Peyer's patch (tissue), 4 donors: ENCODE results near the gene PLPP3. TPM values are rescaled to one million over a fixed set of nuclear protein-coding genes. Genes with fewer than 3 reads are reported as not detected.
A peak's percentile ranks its signal among the peaks of the same experiment; 100 is the strongest.

Experiments
- DNase-seq, 3 donors: peaks; one replicate each; pipeline ENCODE4 v3.0.0-alpha.2; 2017 to 2019
- H3K27ac ChIP-seq, 4 donors: fragments of 200-600 bp; sonication (generic); one replicate each; pipeline ENCODE4 v1.5.1; 2016 to 2019
- H3K27me3 ChIP-seq, 2 donors: fragments of 200-600 bp; sonication (generic); one replicate each; pipeline ENCODE4 v1.5.1; 2019
- H3K36me3 ChIP-seq, 3 donors: fragments of 200-600 bp; sonication (generic); one replicate each; pipeline ENCODE4 v1.5.1; 2016 to 2019
- H3K4me1 ChIP-seq, 4 donors: fragments of 200-600 bp; sonication (generic); one replicate each; pipeline ENCODE4 v1.5.1; 2016 to 2019
- H3K4me3 ChIP-seq, 4 donors: fragments of 200-600 bp; sonication (generic); 1 replicate in 3 of 4; 2 replicates in 1 of 4; pipeline ENCODE4 v1.5.1; 2016 to 2019; ENCODE audit warnings: mild to moderate bottlenecking in 1 of 4
- H3K9me3 ChIP-seq, 4 donors: fragments of 200-600 bp; sonication (generic); one replicate each; pipeline ENCODE4 v1.5.1; 2016 to 2019; ENCODE audit warnings: mild to moderate bottlenecking in 1 of 4
- POLR2A ChIP-seq, 2 donors: fragments of 450-650 bp; IDR thresholded peaks; one replicate each; pipeline ENCODE4 v1.5.1; 2017; ENCODE audit warnings: antibody characterized with exemption in 2 of 2, mild to moderate bottlenecking in 2 of 2, moderate library complexity in 2 of 2
- total RNA-seq, 4 donors: library from RNA; depleted of rRNA; stranded (reverse); fragments of >200 nt; gene quantifications; one replicate each; pipeline ENCODE4 v1.1.0, GENCODE V29; 2016
- TF ChIP-seq, protein P1 (sequence below), 6 experiments: fragments of 450-650 bp in 4 of 6; fragments of 200-600 bp in 2 of 6; sonication (generic) in 1 of 6; IDR thresholded peaks; one replicate each; pipeline ENCODE4 v1.5.1; 2017 to 2019; ENCODE audit warnings: antibody characterized with exemption in 6 of 6, mild to moderate bottlenecking in 3 of 6, moderate library complexity in 1 of 6

PLPP3 gene
- total RNA-seq = 10 to 100 TPM; 27.0 to 63.7 (median 37.6) TPM

DNA sequence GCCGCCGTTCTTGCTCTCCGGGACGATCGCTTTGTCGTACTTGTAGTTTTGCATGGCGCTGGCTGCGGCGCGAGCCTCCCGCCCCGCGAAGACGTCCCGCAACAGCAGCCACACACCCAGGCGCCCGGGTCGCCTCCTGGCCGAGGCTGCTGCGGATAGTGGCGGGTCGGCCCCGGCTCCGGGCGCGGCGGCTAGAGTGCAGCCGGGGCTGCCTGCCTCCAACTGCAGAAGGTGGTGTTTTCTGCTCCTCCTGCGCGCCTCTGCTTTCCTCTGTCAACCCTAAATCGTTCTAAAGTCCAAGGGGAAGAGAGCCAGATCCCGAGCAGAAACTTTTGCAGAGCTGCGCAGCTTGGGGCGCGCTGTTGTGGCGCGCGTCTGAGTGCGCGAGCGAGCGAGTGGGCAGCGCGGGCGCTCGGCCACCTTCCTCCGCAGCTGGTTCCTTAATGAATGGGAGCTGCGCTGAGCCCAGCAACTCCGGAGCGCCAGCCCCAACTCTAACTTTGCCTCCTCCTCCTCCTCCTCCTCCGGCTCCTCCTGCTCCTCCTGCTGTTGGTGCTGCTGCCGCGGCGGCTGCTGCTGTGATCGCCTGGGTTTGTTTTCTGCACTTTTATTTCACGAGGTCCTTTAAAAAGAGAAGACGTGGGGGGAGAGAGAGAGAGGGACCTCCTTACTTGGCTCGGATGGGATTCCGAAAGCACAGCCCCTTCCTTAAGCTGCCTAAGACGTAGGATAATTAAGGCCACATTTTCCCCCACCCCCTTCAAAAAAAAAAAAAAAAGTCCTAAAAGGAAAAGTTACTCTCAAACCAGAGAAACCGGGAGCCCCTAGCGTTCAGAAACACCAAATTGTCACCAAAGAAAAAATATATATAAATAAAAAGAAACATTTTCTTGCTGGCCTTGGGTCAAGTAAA, at the start of gene PLPP3:
Gene PLPP3 (minus strand): TSS at position 601 of the 913 bp plus-strand sequence. CDS start 547 bp downstream, at position 54.
- Histone ChIP-seq H3K27me3 (no peaks in the 10 kb centered on the region), H3K4me3 (peak within 1 kb of the TSS; percentile 72 to 93 (median 83)), H3K4me1 (peaks cover 0 to 6% (median 0%) of the 10 kb centered on the region in 4 donors), H3K36me3 (no peaks in the 10 kb centered on the region), H3K9me3 (no peaks in the 10 kb centered on the region), H3K27ac (peak within 1 kb of the TSS; percentile 76 to 94 (median 85))
- DNase-seq = peak; percentile 49 to 86 (median 84)
- TF ChIP-seq, protein P1, sequence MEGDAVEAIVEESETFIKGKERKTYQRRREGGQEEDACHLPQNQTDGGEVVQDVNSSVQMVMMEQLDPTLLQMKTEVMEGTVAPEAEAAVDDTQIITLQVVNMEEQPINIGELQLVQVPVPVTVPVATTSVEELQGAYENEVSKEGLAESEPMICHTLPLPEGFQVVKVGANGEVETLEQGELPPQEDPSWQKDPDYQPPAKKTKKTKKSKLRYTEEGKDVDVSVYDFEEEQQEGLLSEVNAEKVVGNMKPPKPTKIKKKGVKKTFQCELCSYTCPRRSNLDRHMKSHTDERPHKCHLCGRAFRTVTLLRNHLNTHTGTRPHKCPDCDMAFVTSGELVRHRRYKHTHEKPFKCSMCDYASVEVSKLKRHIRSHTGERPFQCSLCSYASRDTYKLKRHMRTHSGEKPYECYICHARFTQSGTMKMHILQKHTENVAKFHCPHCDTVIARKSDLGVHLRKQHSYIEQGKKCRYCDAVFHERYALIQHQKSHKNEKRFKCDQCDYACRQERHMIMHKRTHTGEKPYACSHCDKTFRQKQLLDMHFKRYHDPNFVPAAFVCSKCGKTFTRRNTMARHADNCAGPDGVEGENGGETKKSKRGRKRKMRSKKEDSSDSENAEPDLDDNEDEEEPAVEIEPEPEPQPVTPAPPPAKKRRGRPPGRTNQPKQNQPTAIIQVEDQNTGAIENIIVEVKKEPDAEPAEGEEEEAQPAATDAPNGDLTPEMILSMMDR (IDR thresholded peaks at IDR 0.05) = peak; percentile 28 to 51 (median 38)
- TF ChIP-seq POLR2A (IDR thresholded peaks at IDR 0.05) = peak; percentile 81 to 88

- Histone ChIP-seq H3K27me3 (no peaks in the 10 kb centered on the region), H3K4me1 (no peaks in the 10 kb centered on the region), H3K36me3 (no peaks in the 10 kb centered on the region), H3K27ac (no peak overlapping the region), H3K4me3 (no peak overlapping the region), H3K9me3 (no peaks in the 10 kb centered on the region)
- DNase-seq = no peak
- no peak for TF ChIP-seq POLR2A (IDR thresholded peaks at IDR 0.05)
- TF ChIP-seq, protein P1 (IDR thresholded peaks at IDR 0.05) = no peak
These were observed 48.3 kb upstream of the PLPP3 start for GRCh38 chr1:56627636-56628039.

DNA sequence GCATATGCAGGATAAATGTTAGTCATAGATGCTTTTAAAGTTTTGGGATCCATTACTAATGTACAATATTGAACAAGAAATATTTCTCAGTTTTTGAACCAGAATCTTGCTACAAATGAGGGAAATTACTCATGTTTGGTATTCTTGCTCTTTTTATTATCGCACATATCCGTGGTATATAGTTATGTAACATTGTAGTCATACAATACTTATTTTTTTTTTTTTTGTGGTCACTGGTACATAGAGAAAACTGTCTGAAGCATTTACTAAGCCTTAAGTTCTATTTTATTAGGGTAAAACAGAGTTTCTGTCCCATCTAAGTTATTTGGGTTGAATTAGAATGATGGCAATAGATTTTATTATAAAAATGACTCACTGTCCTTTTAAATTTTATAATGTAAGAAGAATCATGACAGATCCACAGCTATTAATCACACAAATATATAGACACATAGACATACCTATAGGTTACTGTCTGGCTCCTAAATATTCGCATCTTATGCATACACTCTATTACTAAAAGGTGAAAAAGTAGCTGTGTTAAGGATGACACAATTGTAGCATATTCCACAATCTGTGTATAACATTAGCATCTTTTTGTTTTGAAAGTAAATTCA, 47.8 kb upstream of the PLPP3 start:
- Histone ChIP-seq H3K4me1 (no peaks in the 10 kb centered on the region), H3K36me3 (no peaks in the 10 kb centered on the region), H3K9me3 (no peaks in the 10 kb centered on the region), H3K4me3 (no peak overlapping the region), H3K27me3 (no peaks in the 10 kb centered on the region), H3K27ac (no peak overlapping the region)
- TF ChIP-seq, protein P1 (IDR thresholded peaks at IDR 0.05) = no peak
- TF ChIP-seq POLR2A (IDR thresholded peaks at IDR 0.05) = no peak
- DNase-seq = no peak

DNA sequence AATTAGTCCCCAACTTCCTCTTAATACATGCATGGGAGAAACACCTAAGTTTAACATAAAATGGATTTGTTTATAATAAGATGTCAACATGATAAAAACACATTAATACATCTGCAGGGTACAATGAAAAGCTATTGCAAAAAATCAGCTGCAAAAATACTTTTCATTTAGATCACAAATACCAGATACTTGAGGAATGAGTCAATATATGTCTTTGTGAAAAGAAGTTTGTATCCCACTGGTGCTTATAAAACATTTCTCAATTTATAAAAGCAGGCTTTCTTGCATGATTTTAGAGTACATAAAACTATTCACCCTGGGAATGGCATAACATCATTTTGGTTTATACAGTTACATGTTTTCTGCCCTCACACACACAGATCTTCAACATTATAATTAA, 47.2 kb upstream of the PLPP3 start:
- no peak overlapping the region for H3K4me3 ChIP-seq
- H3K9me3 ChIP-seq = no peaks in the 10 kb centered on the region
- H3K27ac ChIP-seq = no peak overlapping the region
- TF ChIP-seq, protein P1 (IDR thresholded peaks at IDR 0.05) = no peak
- TF ChIP-seq POLR2A (IDR thresholded peaks at IDR 0.05) = no peak
- H3K27me3 ChIP-seq = no peaks in the 10 kb centered on the region
- DNase-seq = no peak
- no peaks in the 10 kb centered on the region for H3K36me3 ChIP-seq
- H3K4me1 ChIP-seq = no peaks in the 10 kb centered on the region

- no peak overlapping the region for H3K4me3 ChIP-seq
- no peak overlapping the region for H3K27ac ChIP-seq
- TF ChIP-seq, protein P1 (IDR thresholded peaks at IDR 0.05) = no peak
- no peak for TF ChIP-seq POLR2A (IDR thresholded peaks at IDR 0.05)
- H3K4me1 ChIP-seq = no peaks in the 10 kb centered on the region
- DNase-seq = no peak
- no peaks in the 10 kb centered on the region for H3K27me3 ChIP-seq
- no peaks in the 10 kb centered on the region for H3K36me3 ChIP-seq
- H3K9me3 ChIP-seq = no peaks in the 10 kb centered on the region
These were observed 46.6 kb upstream of the PLPP3 start for GRCh38 chr1:56625819-56626440.
